GM18526 (cell line): Measurements from ENCODE around the gene KIRREL1.

Experiments
- POLR2A ChIP-seq: IDR thresholded peaks from 3 replicates; pipeline ENCODE4 v1.6.1; 2011; ENCODE audit not compliant: insufficient read length; ENCODE audit errors: extremely low read depth

The KIRREL1 gene

GRCh38 chr1:157966031-157966537 is 27.4 kb upstream of the KIRREL1 start:
- no peak for TF ChIP-seq POLR2A

GRCh38 chr1:157967205-157967604 is 26.2 kb upstream of the KIRREL1 start:
- no peak for TF ChIP-seq POLR2A

GRCh38 chr1:157968508-157968907 is 24.9 kb upstream of the KIRREL1 start:
- TF ChIP-seq POLR2A: no peak

DNA sequence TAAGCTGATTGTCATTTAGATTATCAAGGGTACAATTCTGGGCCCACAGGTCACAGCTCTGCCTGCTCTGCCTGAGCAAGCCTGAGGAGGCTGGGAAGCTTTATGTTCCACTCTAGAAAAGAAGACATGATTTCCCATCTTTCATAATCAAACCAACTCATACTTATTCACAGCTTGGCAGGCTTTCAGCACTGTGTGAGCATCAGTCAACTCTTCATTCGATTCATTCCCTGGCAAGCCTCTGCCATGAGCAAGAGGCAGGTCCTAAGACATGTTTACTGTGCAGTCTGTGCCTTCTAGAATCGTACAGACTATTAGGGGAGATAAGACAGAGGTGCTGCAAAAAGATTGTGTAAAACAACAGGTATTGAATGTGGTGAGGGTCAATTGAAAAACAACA is 24.5 kb upstream of the KIRREL1 start:
- no peak for TF ChIP-seq POLR2A

- no peak for TF ChIP-seq POLR2A
These were observed 23.6 kb upstream of the KIRREL1 start for GRCh38 chr1:157969697-157970485.

- TF ChIP-seq POLR2A: no peak
These were observed 21.7 kb upstream of the KIRREL1 start for GRCh38 chr1:157971769-157972168.

DNA sequence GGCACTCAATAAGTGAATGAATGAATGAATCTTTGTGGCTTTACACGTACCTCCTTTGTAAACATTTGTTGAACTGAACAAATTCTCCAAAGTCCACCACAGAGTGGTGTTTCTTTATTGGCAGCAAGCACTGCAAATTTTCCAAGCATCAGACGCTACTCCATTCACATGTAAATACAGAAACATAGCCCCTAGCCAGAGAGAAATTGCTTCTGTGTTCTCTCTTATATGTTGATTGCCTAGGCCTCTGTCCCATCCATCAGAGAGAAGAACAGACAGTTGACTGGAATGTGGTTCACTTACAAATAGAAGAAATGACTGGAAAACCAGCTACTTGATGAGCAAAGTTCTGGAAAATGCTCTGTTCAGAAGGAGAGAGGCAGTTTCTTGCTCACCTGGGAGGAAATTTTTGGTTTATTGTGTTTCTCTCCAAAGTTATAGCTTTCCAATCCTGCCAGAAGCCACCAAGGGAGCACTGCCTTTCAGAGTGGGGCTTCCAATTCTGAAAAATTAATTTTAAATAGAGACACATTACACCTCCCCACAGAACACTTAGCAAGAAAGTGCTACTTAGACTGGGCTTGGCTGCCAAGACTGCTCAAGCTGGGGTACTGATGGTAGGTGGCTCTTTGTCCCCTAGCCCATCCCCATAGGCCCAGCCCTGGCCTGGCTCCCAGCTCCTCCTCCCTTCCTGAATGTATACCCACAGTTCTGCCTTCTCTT is 18.1 kb upstream of the KIRREL1 start:
- no peak for TF ChIP-seq POLR2A

DNA sequence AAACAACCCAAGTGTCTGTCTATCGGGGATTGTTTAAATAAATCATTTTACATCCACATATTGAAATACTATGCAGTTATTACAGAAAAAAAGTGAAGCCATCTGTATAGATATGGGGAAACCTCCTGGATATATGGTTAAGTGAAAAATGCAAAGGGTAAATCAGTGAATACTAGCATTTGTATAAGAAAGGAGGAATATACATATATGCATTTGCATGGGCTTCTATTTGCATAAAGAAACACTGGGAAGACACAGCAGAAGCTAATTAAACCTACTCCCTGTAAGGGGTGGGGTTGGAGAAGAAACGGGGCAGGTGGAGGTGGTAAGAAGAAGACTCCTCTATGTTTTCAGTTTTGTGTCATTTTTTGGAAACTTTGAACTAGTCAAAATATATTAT is 16.6 kb upstream of the KIRREL1 start:
- no peak for TF ChIP-seq POLR2A

DNA sequence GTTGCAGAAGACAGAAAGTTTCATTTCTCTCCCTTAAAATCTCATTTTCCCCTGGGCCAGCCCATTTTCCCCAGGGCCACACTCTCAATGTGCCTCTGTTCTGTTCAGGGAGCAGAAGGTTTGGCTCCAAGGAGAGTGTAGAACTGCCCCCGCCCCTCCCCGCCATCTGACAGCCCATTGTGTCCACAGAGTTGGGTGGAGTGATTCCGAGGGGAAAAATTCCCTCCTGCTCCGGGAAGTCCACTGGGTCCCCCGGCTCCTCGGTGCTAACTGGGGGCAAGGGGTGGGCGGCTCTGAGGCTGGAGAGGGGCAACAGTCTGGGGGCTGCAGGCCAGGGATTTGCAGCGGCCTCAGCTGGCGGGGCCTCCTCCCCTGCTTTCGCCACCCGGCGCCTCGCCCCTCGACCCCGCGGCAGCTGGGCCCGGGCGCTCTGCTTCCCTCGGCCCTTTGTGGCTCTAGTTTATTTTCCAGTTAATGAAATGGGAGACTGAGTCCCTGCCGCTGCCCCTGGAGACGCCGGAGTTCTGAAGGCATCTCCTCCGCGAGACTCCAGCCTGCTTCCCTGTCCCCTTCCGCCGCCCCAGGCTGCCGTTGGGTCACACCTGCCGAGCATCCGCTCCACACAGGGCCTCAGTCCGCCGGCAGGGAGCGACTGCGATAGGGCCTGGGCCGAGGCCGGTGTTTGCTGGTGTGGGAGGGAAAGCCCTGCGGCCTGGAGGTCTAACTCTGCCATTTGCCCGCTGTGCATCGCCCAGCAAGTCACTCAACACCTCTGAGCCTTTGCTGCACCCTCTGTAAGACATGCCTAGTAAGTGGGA is 14.7 kb upstream of the KIRREL1 start:
- TF ChIP-seq POLR2A: no peak

DNA sequence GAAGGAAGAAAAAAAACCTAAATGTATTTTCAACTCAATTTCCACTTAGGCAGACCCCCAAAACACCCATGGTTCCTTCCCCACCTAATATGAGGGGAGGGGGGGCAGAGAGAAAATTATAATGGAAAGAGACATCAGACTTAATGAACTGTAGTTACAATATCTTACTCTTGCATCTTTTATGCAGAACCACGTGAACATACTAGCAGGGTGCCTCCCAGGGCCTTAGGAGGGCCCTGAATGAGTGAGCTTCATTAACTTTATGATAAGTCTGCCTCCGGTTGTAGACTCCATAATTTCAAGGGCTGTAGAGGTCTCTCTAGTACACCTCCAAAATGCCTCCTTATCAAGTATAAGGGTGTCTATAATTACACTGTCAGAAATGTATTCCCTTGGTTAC is 11.3 kb upstream of the KIRREL1 start:
- TF ChIP-seq POLR2A: no peak

DNA sequence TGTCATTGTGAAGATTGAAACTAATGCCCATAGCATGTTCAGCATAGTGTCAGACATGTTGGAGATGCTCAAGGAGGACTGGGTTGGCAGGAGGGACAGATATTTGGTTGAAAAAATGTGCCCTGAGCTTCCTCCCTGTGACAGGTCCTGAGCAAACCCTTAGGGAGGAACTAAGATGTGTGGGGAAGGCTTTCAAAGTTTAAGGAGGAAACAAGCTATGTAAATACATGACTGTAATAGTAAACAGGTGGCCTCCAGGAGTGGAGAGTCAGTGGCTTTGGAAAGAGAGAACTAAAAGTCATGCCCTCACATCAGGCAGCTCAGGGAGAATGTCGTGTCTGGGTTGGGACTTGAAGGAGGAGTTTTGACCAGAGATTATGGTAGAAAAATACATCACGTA is 9.7 kb upstream of the KIRREL1 start:
- TF ChIP-seq POLR2A: no peak

GRCh38 chr1:157984469-157984868 is 9.0 kb upstream of the KIRREL1 start:
- no peak for TF ChIP-seq POLR2A

DNA sequence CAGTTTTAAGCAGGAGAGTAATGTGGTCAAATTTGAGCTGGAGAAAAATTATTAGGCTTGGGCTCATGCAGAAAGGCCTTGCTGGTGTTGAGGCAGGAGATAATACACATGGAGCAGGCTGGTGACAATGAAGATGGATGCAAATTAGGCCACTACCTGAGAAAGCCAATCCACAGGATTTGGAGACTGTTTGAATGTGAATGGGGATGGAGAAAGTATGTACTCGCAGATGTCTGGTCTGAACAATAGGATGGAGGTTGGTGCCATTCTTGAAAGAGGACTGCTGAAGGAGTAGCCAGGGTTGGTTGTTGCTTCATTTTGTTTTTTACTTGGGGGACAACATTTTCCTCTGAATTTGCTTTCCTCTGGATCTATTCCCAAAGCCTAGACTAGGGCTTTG is 8.0 kb upstream of the KIRREL1 start:
- no peak for TF ChIP-seq POLR2A

GRCh38 chr1:157988002-157988401 is 5.4 kb upstream of the KIRREL1 start:
- no peak for TF ChIP-seq POLR2A

DNA sequence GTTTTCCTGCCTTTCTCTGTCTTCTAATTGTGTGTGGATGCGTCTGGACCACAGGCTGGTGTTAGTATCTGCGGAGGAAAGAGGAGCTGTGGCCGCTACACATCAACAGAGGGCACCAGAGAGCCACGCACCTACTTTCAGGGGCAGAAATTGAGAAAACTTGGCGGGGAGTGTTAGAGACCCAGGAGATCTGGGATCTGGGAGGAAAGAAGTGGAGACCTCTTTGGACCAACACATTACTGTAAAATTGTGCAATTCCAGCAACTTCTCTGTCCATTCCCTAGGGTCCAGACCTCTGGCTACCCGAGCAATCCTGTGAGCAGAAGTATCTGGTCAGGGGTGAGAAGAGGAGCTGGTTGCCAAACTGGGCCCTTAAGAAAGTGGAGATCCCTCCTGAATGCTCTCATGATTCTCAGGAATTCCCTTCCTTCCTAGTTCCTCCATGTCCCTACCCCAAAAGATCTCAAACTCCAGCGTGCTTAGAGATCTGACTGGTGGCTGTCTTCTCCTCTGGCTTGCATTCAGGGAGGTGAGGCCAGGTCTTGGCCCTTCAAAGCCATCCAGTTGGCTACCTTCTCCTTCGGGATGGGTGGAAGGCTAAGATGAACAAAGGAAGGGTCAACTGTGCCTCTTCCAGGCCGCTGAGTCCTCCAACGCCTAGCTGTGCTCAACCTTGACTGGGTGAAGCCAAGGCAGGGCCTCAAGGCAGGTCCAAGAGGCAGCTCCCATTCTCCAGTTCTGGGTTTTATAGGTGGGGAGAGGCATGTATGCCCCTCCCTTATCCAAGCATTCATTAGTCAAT is 1.2 kb upstream of the KIRREL1 start:
- no peak for TF ChIP-seq POLR2A
